Stimulated activated naive CD8-positive, alpha-beta T cell treated with anti-CD3 and anti-CD28 coated beads, Interleukin-15, Interleukin-2, amounts not matched to agents 100 ng/mL and 50 ng/mL, for 24 hours (primary cell): ENCODE measurements around the gene KCNRG.
"Not testable (repeated sequence)": the region's sequence is repeated elsewhere in the genome, so short reads cannot be mapped to it uniquely, and the experiment has no call there.

Experiments
- H3K27ac Mint-ChIP-seq: one replicate; pipeline ENCODE4 v1.8.0; 2021; ENCODE audit warnings: mild to moderate bottlenecking, mixed read lengths
- H3K27me3 Mint-ChIP-seq: one replicate; pipeline ENCODE4 v1.8.0; 2021; ENCODE audit warnings: mixed read lengths
- H3K36me3 Mint-ChIP-seq: one replicate; pipeline ENCODE4 v1.8.0; 2021; ENCODE audit warnings: low read depth, mixed read lengths
- H3K4me1 Mint-ChIP-seq: one replicate; pipeline ENCODE4 v1.8.0; 2021; ENCODE audit warnings: low read depth, mixed read lengths
- H3K4me3 Mint-ChIP-seq: one replicate; pipeline ENCODE4 v1.8.0; 2021; ENCODE audit warnings: mild to moderate bottlenecking, mixed read lengths
- H3K9me3 Mint-ChIP-seq: one replicate; pipeline ENCODE4 v1.8.0; 2021; ENCODE audit warnings: mixed read lengths

KCNRG gene

GRCh38 chr13:50030315-50030714 is 15.1 kb downstream of the KCNRG start:
- Mint-ChIP-seq H3K27me3 (no peaks in the 10 kb centered on the region), H3K27ac (no peak overlapping the region), H3K36me3 (peaks cover 24% of the 10 kb centered on the region), H3K9me3 (no peaks in the 10 kb centered on the region), H3K4me1 (peaks cover 12% of the 10 kb centered on the region), H3K4me3 (no peak overlapping the region)

GRCh38 chr13:50033725-50034124 is 18.5 kb downstream of the KCNRG start:
- no peaks in the 10 kb centered on the region for H3K27me3 Mint-ChIP-seq
- no peaks in the 10 kb centered on the region for H3K9me3 Mint-ChIP-seq
- H3K36me3 Mint-ChIP-seq: no peaks in the 10 kb centered on the region
- H3K4me3 Mint-ChIP-seq: no peak overlapping the region
- H3K27ac Mint-ChIP-seq: no peak overlapping the region
- H3K4me1 Mint-ChIP-seq: peaks cover 3% of the 10 kb centered on the region

GRCh38 chr13:50037788-50038187 is 22.5 kb downstream of the KCNRG start:
- no peak overlapping the region for H3K27ac Mint-ChIP-seq
- no peaks in the 10 kb centered on the region for H3K9me3 Mint-ChIP-seq
- no peak overlapping the region for H3K4me3 Mint-ChIP-seq
- H3K4me1 Mint-ChIP-seq: no peaks in the 10 kb centered on the region
- H3K27me3 Mint-ChIP-seq: no peaks in the 10 kb centered on the region
- peaks cover 13% of the 10 kb centered on the region for H3K36me3 Mint-ChIP-seq

- Mint-ChIP-seq H3K36me3 (peaks cover 18% of the 10 kb centered on the region), H3K9me3 (no peaks in the 10 kb centered on the region), H3K27me3 (no peaks in the 10 kb centered on the region), H3K27ac (no peak overlapping the region), H3K4me1 (no peaks in the 10 kb centered on the region), H3K4me3 (no peak overlapping the region)
These were observed 23.0 kb downstream of the KCNRG start for GRCh38 chr13:50038266-50038665.

GRCh38 chr13:50052478-50052877 is 37.2 kb downstream of the KCNRG start:
- Mint-ChIP-seq H3K36me3 (peaks cover 57% of the 10 kb centered on the region), H3K27ac (no peak overlapping the region), H3K4me1 (peaks cover 15% of the 10 kb centered on the region), H3K4me3 (no peak overlapping the region), H3K9me3 (peaks cover 4% of the 10 kb centered on the region), H3K27me3 (no peaks in the 10 kb centered on the region)

- no peaks in the 10 kb centered on the region for H3K27me3 Mint-ChIP-seq
- peaks cover 15% of the 10 kb centered on the region for H3K4me1 Mint-ChIP-seq
- peaks cover 4% of the 10 kb centered on the region for H3K9me3 Mint-ChIP-seq
- H3K4me3 Mint-ChIP-seq: no peak overlapping the region
- H3K36me3 Mint-ChIP-seq: peaks cover 66% of the 10 kb centered on the region
- H3K27ac Mint-ChIP-seq: no peak overlapping the region
These were observed 38.6 kb downstream of the KCNRG start for GRCh38 chr13:50053844-50054243.

GRCh38 chr13:50055454-50055853 is 40.2 kb downstream of the KCNRG start:
- peaks cover 71% of the 10 kb centered on the region for H3K36me3 Mint-ChIP-seq
- H3K4me1 Mint-ChIP-seq: peaks cover 15% of the 10 kb centered on the region
- no peak overlapping the region for H3K4me3 Mint-ChIP-seq
- H3K27me3 Mint-ChIP-seq: no peaks in the 10 kb centered on the region
- no peak overlapping the region for H3K27ac Mint-ChIP-seq
- peaks cover 4% of the 10 kb centered on the region for H3K9me3 Mint-ChIP-seq

GRCh38 chr13:50060718-50061117 is 45.5 kb downstream of the KCNRG start:
- Mint-ChIP-seq H3K36me3 (peaks cover 49% of the 10 kb centered on the region), H3K4me3 (no peak overlapping the region), H3K4me1 (peaks cover 8% of the 10 kb centered on the region), H3K27ac (no peak overlapping the region), H3K27me3 (no peaks in the 10 kb centered on the region), H3K9me3 (peaks cover under 1% of the 10 kb centered on the region)

GRCh38 chr13:50062336-50062735 is 47.1 kb downstream of the KCNRG start:
- not testable (repeated sequence) for H3K27ac Mint-ChIP-seq

GRCh38 chr13:50065712-50066111 is 50.5 kb downstream of the KCNRG start:
- peaks cover 61% of the 10 kb centered on the region for H3K36me3 Mint-ChIP-seq
- H3K27ac Mint-ChIP-seq: no peak overlapping the region
- no peaks in the 10 kb centered on the region for H3K27me3 Mint-ChIP-seq
- no peaks in the 10 kb centered on the region for H3K9me3 Mint-ChIP-seq
- H3K4me3 Mint-ChIP-seq: no peak overlapping the region
- no peaks in the 10 kb centered on the region for H3K4me1 Mint-ChIP-seq

More at GRCh38 chr13:50062336-50062735, 47.1 kb downstream of the KCNRG start:
- not testable (repeated sequence) for H3K9me3 Mint-ChIP-seq, H3K4me1 Mint-ChIP-seq, H3K27me3 Mint-ChIP-seq, H3K4me3 Mint-ChIP-seq
- peaks cover 57% of the 10 kb centered on the region for H3K36me3 Mint-ChIP-seq

GRCh38 chr13:50068508-50068907 is 53.3 kb downstream of the KCNRG start:
- Mint-ChIP-seq H3K27ac (no peak overlapping the region), H3K4me1 (peaks cover 16% of the 10 kb centered on the region), H3K36me3 (peaks cover 71% of the 10 kb centered on the region), H3K4me3 (no peak overlapping the region), H3K9me3 (no peaks in the 10 kb centered on the region), H3K27me3 (peaks cover 2% of the 10 kb centered on the region)

GRCh38 chr13:50069261-50069660 is 54.0 kb downstream of the KCNRG start:
- Mint-ChIP-seq H3K4me3 (no peak overlapping the region), H3K4me1 (peaks cover 22% of the 10 kb centered on the region), H3K27me3 (peaks cover 3% of the 10 kb centered on the region), H3K27ac (no peak overlapping the region), H3K9me3 (no peaks in the 10 kb centered on the region), H3K36me3 (peaks cover 73% of the 10 kb centered on the region)

GRCh38 chr13:50070186-50070585 is 54.9 kb downstream of the KCNRG start:
- peaks cover 29% of the 10 kb centered on the region for H3K4me1 Mint-ChIP-seq
- peaks cover 3% of the 10 kb centered on the region for H3K27me3 Mint-ChIP-seq
- no peak overlapping the region for H3K4me3 Mint-ChIP-seq
- H3K36me3 Mint-ChIP-seq: peaks cover 75% of the 10 kb centered on the region
- H3K9me3 Mint-ChIP-seq: no peaks in the 10 kb centered on the region
- H3K27ac Mint-ChIP-seq: no peak overlapping the region
